ENCODE measurements around the gene CEP131.

DNA sequence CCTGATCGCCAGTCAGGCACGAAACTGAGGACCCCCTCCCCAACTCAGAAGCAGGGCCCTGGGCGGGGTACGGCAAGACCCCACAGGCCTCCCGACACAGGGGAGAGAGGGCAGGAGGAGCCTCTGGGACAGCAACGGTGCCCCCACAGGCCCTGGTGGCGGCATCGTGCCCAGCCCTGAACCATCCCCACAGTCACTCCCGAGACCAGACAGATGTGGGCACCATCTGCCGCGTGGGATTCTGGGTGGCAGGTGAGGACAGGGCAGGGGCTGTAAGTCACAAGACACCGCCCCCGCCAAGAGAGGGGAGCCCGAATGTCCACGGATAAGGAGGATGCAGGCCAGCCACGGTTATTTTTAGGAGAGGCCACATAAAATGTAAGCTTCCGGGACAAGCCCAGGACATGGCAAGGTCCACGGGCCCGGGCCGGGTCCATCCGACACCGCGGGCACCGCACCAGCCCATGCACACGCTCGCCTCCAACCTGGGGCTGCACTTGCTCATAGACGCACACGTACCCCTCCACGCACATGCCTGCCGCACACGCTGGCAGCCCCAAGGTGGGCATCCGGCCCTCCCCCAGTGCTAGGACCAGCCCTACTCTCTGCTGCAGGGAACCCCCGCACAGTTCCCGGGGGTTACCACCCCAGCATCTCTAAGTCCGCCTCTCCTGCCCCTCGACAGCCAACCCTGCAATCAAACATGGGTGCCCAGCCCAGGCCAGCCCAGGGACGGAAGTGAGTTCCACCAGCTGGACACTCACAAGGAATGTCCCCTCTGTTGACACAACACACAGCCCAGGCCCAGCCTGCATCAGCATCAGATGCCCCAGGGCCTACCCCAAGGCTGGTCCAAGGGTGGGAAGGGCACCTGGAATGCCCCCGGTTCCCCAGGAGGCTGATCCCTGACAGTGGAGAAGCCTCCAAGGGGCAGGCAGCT is 65.6 kb downstream of the CEP131 start:
- TF ChIP-seq PATZ1 (tag by site-specific recombination; IDR thresholded peaks at IDR 0.05) (no peak), CTCF (tag by site-specific recombination; IDR thresholded peaks at IDR 0.05) (no peak), ZSCAN16 (tag by site-specific recombination; IDR thresholded peaks at IDR 0.05) (no peak), ZNF529 (tag by site-specific recombination; IDR thresholded peaks at IDR 0.05; ENCODE audit: insufficient replicate concordance) (no peak), ZSCAN4 (tag by site-specific recombination; IDR thresholded peaks at IDR 0.05) (no peak), ZNF629 (tag by site-specific recombination; IDR thresholded peaks at IDR 0.05) (no peak)
